HepG2 (cell line): ENCODE results near the gene PLCB1. TPM values are rescaled to one million over a fixed set of nuclear protein-coding genes. Genes with fewer than 3 reads are reported as not detected.

Source experiments
- ATAC-seq: fragments of 200-7000 bp; cut with Tn5 transposase; 3 replicates; pipeline ENCODE4 v1.9.1; 2020; ENCODE audit warnings: mild to moderate bottlenecking, moderate library complexity
- BruUV-seq: library from RNA; stranded (reverse); fragments of 400-500 nt; replicated peaks from 2 replicates; lab custom pipeline; 2021; lab: Mats Ljungman, UMichigan
- CTCF ChIA-PET: fragments of 300-600 bp; formaldehyde crosslinking; extraction: SDS; loops from one replicate; lab custom pipeline; 2021; ENCODE audit warnings: low total read pairs, inconsistent platforms, low intra/inter-chr PET ratio; lab: Yijun Ruan, JAX
- POLR2A ChIA-PET: fragments of 350-600 bp; sonication (Branson Sonifier 250); formaldehyde crosslinking; loops from one replicate; lab custom pipeline; 2020; ENCODE audit warnings: antibody characterized with exemption, inconsistent platforms; lab: Yijun Ruan, JAX
- DNase-seq: peaks from one replicate; pipeline ENCODE4 v3.0.0-alpha.2; 2015; ENCODE audit warnings: low spot score
- FAIRE-seq: peaks from 3 replicates; lab custom pipeline; 2011; peaks lifted over from hg19 to GRCh38; lab: Jason Lieb, UNC
- H2AFZ ChIP-seq: one replicate; pipeline ENCODE4 v1.6.1; 2011; ENCODE audit warnings: low read length, inconsistent platforms
- H3K27ac ChIP-seq: fragments of 300-600 bp; 3 replicates; pipeline ENCODE4 v1.8.0; 2011; ENCODE audit warnings: mixed run types, mild to moderate bottlenecking, mixed read lengths, low read length, inconsistent platforms; ENCODE audit not compliant: insufficient read depth; ENCODE audit errors: extremely low read length
- H3K27me3 ChIP-seq, 2 experiments: fragments of 200-600 bp in 1 of 2; 2 replicates in 1 of 2; 3 replicates in 1 of 2; pipeline versions ENCODE4 v1.6.0 to v1.8.0; 2011; ENCODE audit warnings: low read length in 2 of 2, mild to moderate bottlenecking in 2 of 2, moderate library complexity in 2 of 2, inconsistent platforms in 1 of 2; ENCODE audit not compliant: insufficient read depth in 2 of 2, control insufficient read depth in 1 of 2
- H3K36me3 ChIP-seq, 2 experiments: fragments of 200-600 bp in 1 of 2; replicated peaks in 1 of 2; 2 replicates in 1 of 2; 3 replicates in 1 of 2; pipeline versions ENCODE4 v1.5.1 to v1.8.0; 2011; ENCODE audit warnings: low read length in 2 of 2, inconsistent platforms in 1 of 2; ENCODE audit not compliant: insufficient read depth in 2 of 2, control insufficient read depth in 1 of 2
- H3K4me1 ChIP-seq: 2 replicates; pipeline ENCODE4 v1.5.1; 2012; ENCODE audit warnings: low read length, inconsistent platforms; ENCODE audit not compliant: insufficient read depth
- H3K4me2 ChIP-seq: 2 replicates; pipeline ENCODE4 v1.6.0; 2011; ENCODE audit warnings: low read depth, low read length, inconsistent platforms
- H3K4me3 ChIP-seq, 3 experiments: fragments of 200-600 bp in 1 of 3; sonication (generic), shearing (Covaris generic) in 1 of 3; replicated peaks in 1 of 3; 2 replicates each; pipeline ENCODE4 v1.5.1; 2011 to 2016; ENCODE audit warnings: low read length in 3 of 3, inconsistent platforms in 2 of 3, low read depth in 2 of 3, mild to moderate bottlenecking in 2 of 3, control low read depth in 1 of 3, mixed read lengths in 1 of 3; ENCODE audit not compliant: insufficient read depth in 1 of 3
- H3K79me2 ChIP-seq: one replicate; pipeline ENCODE4 v1.6.1; 2011; ENCODE audit warnings: low read length, inconsistent platforms; ENCODE audit not compliant: insufficient read depth
- H3K9ac ChIP-seq: 2 replicates; pipeline ENCODE4 v1.6.0; 2011; ENCODE audit warnings: mild to moderate bottlenecking, low read depth, low read length, inconsistent platforms; ENCODE audit not compliant: insufficient read depth
- H3K9me3 ChIP-seq: 2 replicates; pipeline ENCODE4 v1.5.1; 2012; ENCODE audit warnings: mild to moderate bottlenecking, low read length
- H4K20me1 ChIP-seq: 2 replicates; pipeline ENCODE4 v1.6.0; 2011; ENCODE audit warnings: inconsistent platforms, mild to moderate bottlenecking, low read length, moderate library complexity; ENCODE audit not compliant: insufficient read depth
- CREM ChIP-seq, 2 experiments: sonication (generic) in 1 of 2; formaldehyde crosslinking in 1 of 2; IDR thresholded peaks; 2 replicates each; pipeline versions ENCODE4 v1.4.0 to v1.6.1; 2016 to 2020; ENCODE audit warnings: antibody characterized with exemption in 1 of 2, mild to moderate bottlenecking in 1 of 2, missing genetic modification reagents in 1 of 2
- HBP1 ChIP-seq: IDR thresholded peaks from 2 replicates; pipeline ENCODE4 v1.6.1; 2016; ENCODE audit warnings: low read depth, control low read depth
- HOXA5 ChIP-seq: sonication (generic); formaldehyde crosslinking; IDR thresholded peaks from 2 replicates; pipeline ENCODE4 v1.4.0; 2020; ENCODE audit warnings: missing genetic modification reagents
- IKZF1 ChIP-seq: fragments of 450-650 bp; IDR thresholded peaks from 2 replicates; pipeline ENCODE4 v1.7.1; 2016
- IRF9 ChIP-seq: sonication (generic); formaldehyde crosslinking; IDR thresholded peaks from 2 replicates; pipeline ENCODE4 v1.8.0; 2022; ENCODE audit warnings: missing genetic modification reagents, mild to moderate bottlenecking, borderline replicate concordance
- KMT2B ChIP-seq: IDR thresholded peaks from 2 replicates; pipeline ENCODE4 v1.6.1; 2016; ENCODE audit warnings: missing genetic modification reagents, missing compliant biosample characterization
- LBX2 ChIP-seq: sonication (generic); formaldehyde crosslinking; IDR thresholded peaks from 2 replicates; pipeline ENCODE4 v1.5.0; 2020; ENCODE audit warnings: missing genetic modification reagents, mild to moderate bottlenecking, borderline replicate concordance
- MZF1 ChIP-seq: sonication (generic); formaldehyde crosslinking; IDR thresholded peaks from 2 replicates; pipeline ENCODE4 v1.8.1; 2023; ENCODE audit warnings: mild to moderate bottlenecking, missing genetic modification reagents, borderline replicate concordance
- NCOR1 ChIP-seq: fragments of 200-600 bp; sonication (generic); IDR thresholded peaks from 2 replicates; pipeline ENCODE4 v1.7.0; 2017; ENCODE audit warnings: antibody characterized with exemption, low read length, borderline replicate concordance
- NR2F6 ChIP-seq, 2 experiments: IDR thresholded peaks; 2 replicates each; pipeline ENCODE4 v1.6.1; 2016; ENCODE audit warnings: antibody characterized with exemption in 1 of 2, mild to moderate bottlenecking in 1 of 2
- PAX8 ChIP-seq: sonication (generic); formaldehyde crosslinking; IDR thresholded peaks from 2 replicates; pipeline ENCODE4 v1.8.0; 2022; ENCODE audit warnings: mild to moderate bottlenecking, missing genetic modification reagents, borderline replicate concordance
- SAFB2 ChIP-seq: sonication (generic); formaldehyde crosslinking; IDR thresholded peaks from 2 replicates; pipeline ENCODE4 v1.5.1; 2020; ENCODE audit warnings: missing genetic modification reagents, low read depth, mild to moderate bottlenecking, borderline replicate concordance
- TCF7 ChIP-seq: sonication (generic); IDR thresholded peaks from 2 replicates; pipeline ENCODE4 v1.6.1; 2016; ENCODE audit warnings: antibody characterized with exemption, low read depth
- TEF ChIP-seq: sonication (generic); formaldehyde crosslinking; IDR thresholded peaks from 2 replicates; pipeline ENCODE4 v1.5.0; 2020; ENCODE audit warnings: missing genetic modification reagents
- U2AF1 ChIP-seq: fragments of 200-400 bp; formaldehyde crosslinking; optimal IDR thresholded peaks from 2 replicates; pipeline ENCODE3; 2017; ENCODE audit warnings: mild to moderate bottlenecking, low read depth, low read length
- YEATS2 ChIP-seq: sonication (generic); formaldehyde crosslinking; IDR thresholded peaks from 2 replicates; pipeline ENCODE4 v1.4.0; 2020; ENCODE audit warnings: missing genetic modification reagents, borderline replicate concordance
- ZBTB34 ChIP-seq: sonication (generic); formaldehyde crosslinking; IDR thresholded peaks from 2 replicates; pipeline ENCODE4 v1.8.0; 2022; ENCODE audit warnings: mild to moderate bottlenecking, missing genetic modification reagents
- ZNF451 ChIP-seq: sonication (generic); formaldehyde crosslinking; IDR thresholded peaks from 2 replicates; pipeline ENCODE4 v1.5.0; 2020; ENCODE audit warnings: mild to moderate bottlenecking, missing genetic modification reagents
- ZNF563 ChIP-seq: sonication (generic); formaldehyde crosslinking; IDR thresholded peaks from 2 replicates; pipeline ENCODE4 v1.8.0; 2022; ENCODE audit warnings: mild to moderate bottlenecking, moderate library complexity, missing genetic modification reagents
- ZNF816 ChIP-seq: sonication (generic); formaldehyde crosslinking; IDR thresholded peaks from 2 replicates; pipeline ENCODE4 v1.8.0; 2022; ENCODE audit warnings: missing genetic modification reagents, mild to moderate bottlenecking, borderline replicate concordance
- WGBS: methylation state at CpG from one replicate; pipeline ENCODE4 v1.1.6; 2017; ENCODE audit warnings: low lambda C conversion rate; 5-methylcytosine and 5-hydroxymethylcytosine counted together
- in situ Hi-C: cut with HindIII; loops from 2 replicates; pipeline ENCODE4 v1.10.0; 2017; ENCODE audit warnings: low pct_unique_long_range_greater_than_20kb; ENCODE audit not compliant: extremely low pct_ligation_motif_present
- intact Hi-C: fragments of 100-400 bp; cut with micrococcal nuclease; formaldehyde crosslinking; loops from one replicate; pipeline ENCODE4 v1.10.0; 2022; ENCODE audit not compliant: unreplicated experiment
- polyA plus RNA-seq, 8 experiments: library from polyadenylated mRNA; depleted of rRNA in 3 of 8; stranded (reverse) in 7 of 8; unstranded in 1 of 8; fragments of >200 nt; fragmentation: Illumina TruSeq in 4 of 8; extraction: Trizol in 4 of 8; gene quantifications; 2 replicates each; pipeline versions ENCODE4 v1.2.1 to v1.2.3, GENCODE V29; 2011 to 2016; ENCODE audit warnings: low read depth in 4 of 8, missing spikeins in 1 of 8, mixed read lengths in 1 of 8; ENCODE audit not compliant: insufficient read depth in 1 of 8
- total RNA-seq, 5 experiments: library from RNA; depleted of rRNA; stranded (reverse); fragments of >200 nt; fragmentation: Illumina TruSeq; extraction: Trizol; gene quantifications; 2 replicates each; pipeline ENCODE4 v1.2.3, GENCODE V29; 2016; ENCODE audit warnings: low read depth in 1 of 5

Gene PLCB1
- total and polyA plus RNA-seq, 2 of the 13 experiments (the other 11 are each of a cell fraction or from before 2014, with no cell fraction given) = 42.4 to 55.9 TPM

DNA sequence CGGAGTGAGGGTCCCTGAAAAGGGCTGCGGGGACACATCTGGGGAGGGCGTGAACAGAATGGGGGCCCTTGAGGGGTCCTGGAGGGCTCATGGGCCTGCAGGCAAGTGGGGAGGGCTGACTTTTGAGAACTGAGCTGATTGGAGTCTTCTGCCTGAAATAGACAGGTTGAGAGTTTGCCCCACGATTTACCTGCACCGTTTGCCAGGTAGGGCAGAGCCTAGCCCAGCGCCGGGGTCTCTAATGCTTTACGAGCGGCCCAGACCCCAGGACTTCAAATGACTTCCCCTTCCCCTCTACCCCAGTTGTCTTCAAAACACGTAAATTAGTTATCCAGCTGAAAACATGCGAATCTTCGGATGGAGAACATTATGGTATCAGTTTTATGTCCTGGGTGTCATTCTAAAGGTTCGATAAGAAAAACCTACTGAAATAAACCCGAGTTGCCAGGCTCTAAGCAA lies 1.3 kb downstream of the PLCB1 start:
- Histone ChIP-seq H3K79me2 (peaks cover 61% of the 10 kb centered on the region), H3K27ac (no peak overlapping the region), H3K27me3 (no peaks in the 10 kb centered on the region; a peak in 1 of 5 replicates), H3K4me2 (peak overlapping the region; percentile 86), H4K20me1 (no peaks in the 10 kb centered on the region), H3K4me1 (peaks cover 71% of the 10 kb centered on the region), H3K36me3 (peaks cover 4 to 9% of the 10 kb centered on the region in 2 experiments), H3K9me3 (no peaks in the 10 kb centered on the region), H2AFZ (no peak overlapping the region), H3K4me3 (peak overlapping the region; percentile 76 to 87 (median 84)), H3K9ac (peak overlapping the region; percentile 76; the same call in 1 of the 2 replicates)
- ChIA-PET CTCF (interaction anchor here (3.9 kb wide), 1 partner anchor 256 kb away, joined by 27 read pairs; no protein-coding TSS in a partner anchor), POLR2A (interaction anchor here (1.0 to 1.6 kb wide), 5 partner anchors 11 to 253 kb away, joined by 3 to 7 read pairs (median 3); no protein-coding TSS in a partner anchor)
- in situ Hi-C loops (loop anchor here (5.0 to 10.0 kb wide), 5 partner anchors 111 to 589 kb away; no protein-coding TSS in a partner anchor), intact Hi-C loops (loop anchor here (2.0 to 5.0 kb wide), 2 partner anchors 21 to 91 kb away; no protein-coding TSS in a partner anchor)
- DNase-seq (no peak), ATAC-seq (no peak), FAIRE-seq (no peak)
- WGBS = 87% methylated on average over 14 of the region's 14 CpGs
- BruUV-seq = no TSS peak
- TF ChIP-seq YEATS2 (CRISPR knock-in tag) = no peak
- no peak for TF ChIP-seq IRF9 (CRISPR knock-in tag)
- no peak for TF ChIP-seq SAFB2
- TF ChIP-seq ZBTB34 (CRISPR knock-in tag) = no peak
- TF ChIP-seq PAX8 (CRISPR knock-in tag) = no peak
- TF ChIP-seq HBP1 = 0 out of 2 replicates have a peak, but pooled peaks have one; percentile 50
- TF ChIP-seq LBX2 (CRISPR knock-in tag) = no peak
- no peak for TF ChIP-seq NCOR1
- no peak for TF ChIP-seq NR2F6 (IDR thresholded peaks at IDR 0.05)
- TF ChIP-seq NR2F6 (CRISPR knock-in tag; IDR thresholded peaks at IDR 0.05) = no peak
- TF ChIP-seq U2AF1 = no peak
- TF ChIP-seq IKZF1 = no peak
- no peak for TF ChIP-seq ZNF563 (CRISPR knock-in tag)
- TF ChIP-seq KMT2B = no peak
- TF ChIP-seq TEF = no peak
- TF ChIP-seq MZF1 (CRISPR knock-in tag) = no peak
- no peak for TF ChIP-seq TCF7
- TF ChIP-seq CREM (IDR thresholded peaks at IDR 0.05) = no peak
- no peak for TF ChIP-seq CREM (CRISPR knock-in tag; IDR thresholded peaks at IDR 0.05)
- TF ChIP-seq ZNF451 (CRISPR knock-in tag) = no peak
- 0 out of 2 replicates have a peak, but pooled peaks have one; percentile 2 for TF ChIP-seq HOXA5 (CRISPR knock-in tag)
- no peak for TF ChIP-seq ZNF816 (CRISPR knock-in tag)
